RPMI8226 (cell line): ENCODE data around the gene NAA40.

Experiments used
- DNase-seq: peaks from one replicate; pipeline ENCODE4 v3.0.0-alpha.2; 2015

The NAA40 gene

DNA sequence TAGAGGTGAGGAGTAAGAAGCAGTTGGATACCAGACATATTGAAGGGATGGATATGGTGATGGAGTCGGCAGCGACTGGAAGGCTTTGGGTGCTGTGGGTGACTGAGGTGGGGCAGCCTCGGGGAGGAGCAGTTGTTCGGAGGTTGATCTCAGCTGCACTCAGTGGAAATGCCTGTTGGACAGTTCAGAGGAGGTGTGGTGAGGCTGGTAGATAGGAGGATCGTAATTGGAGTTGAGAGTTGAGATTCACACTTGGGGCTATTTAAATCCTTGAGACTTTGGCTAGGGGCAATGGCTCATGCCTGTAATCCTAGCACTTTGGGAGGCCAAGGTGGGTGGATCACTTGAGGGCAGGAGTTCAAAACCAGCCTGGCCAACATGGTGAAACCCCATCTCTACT, 54.3 kb downstream of the NAA40 start:
- no peak for DNase-seq

DNA sequence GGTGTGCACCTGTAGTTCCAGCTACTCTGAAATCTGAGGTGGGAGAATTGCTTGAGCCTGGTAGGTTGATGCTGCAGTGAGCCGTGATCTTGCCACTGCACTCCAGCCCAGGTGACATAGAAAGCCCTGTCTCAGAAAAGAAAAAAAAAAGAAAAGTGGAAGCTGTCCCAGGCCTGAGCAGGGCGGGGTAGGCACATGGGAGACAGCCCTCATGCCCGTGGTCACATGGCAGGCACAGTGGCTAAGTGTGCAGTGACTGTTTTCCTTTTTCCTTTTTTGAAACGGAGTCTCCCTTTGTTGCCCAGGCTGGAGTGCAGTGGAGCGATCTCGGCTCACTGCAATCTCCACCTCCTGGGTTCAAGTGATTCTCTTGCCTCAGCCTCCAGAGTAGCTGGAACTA, 55.2 kb downstream of the NAA40 start:
- DNase-seq: no peak

- no peak for DNase-seq
Measured at GRCh38 chr11:63996512-63996911, 57.7 kb downstream of the NAA40 start.

DNA sequence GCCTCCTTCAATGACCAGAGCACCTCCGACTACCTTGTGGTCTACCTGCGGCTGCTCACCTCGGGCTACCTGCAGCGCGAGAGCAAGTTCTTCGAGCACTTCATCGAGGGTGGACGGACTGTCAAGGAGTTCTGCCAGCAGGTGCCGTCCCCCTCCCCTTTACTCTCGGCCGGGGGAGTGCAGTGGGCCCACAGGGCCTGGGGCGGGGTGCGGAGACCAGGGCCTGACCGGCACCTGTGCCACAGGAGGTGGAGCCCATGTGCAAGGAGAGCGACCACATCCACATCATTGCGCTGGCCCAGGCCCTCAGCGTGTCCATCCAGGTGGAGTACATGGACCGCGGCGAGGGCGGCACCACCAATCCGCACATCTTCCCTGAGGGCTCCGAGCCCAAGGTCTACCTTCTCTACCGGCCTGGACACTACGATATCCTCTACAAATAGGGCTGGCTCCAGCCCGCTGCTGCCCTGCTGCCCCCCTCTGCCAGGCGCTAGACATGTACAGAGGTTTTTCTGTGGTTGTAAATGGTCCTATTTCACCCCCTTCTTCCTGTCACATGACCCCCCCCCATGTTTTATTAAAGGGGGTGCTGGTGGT, 58.4 kb downstream of the NAA40 start:
- DNase-seq: no peak

- DNase-seq: no peak
Measured at GRCh38 chr11:63997801-63998337, 59.1 kb downstream of the NAA40 start.

DNA sequence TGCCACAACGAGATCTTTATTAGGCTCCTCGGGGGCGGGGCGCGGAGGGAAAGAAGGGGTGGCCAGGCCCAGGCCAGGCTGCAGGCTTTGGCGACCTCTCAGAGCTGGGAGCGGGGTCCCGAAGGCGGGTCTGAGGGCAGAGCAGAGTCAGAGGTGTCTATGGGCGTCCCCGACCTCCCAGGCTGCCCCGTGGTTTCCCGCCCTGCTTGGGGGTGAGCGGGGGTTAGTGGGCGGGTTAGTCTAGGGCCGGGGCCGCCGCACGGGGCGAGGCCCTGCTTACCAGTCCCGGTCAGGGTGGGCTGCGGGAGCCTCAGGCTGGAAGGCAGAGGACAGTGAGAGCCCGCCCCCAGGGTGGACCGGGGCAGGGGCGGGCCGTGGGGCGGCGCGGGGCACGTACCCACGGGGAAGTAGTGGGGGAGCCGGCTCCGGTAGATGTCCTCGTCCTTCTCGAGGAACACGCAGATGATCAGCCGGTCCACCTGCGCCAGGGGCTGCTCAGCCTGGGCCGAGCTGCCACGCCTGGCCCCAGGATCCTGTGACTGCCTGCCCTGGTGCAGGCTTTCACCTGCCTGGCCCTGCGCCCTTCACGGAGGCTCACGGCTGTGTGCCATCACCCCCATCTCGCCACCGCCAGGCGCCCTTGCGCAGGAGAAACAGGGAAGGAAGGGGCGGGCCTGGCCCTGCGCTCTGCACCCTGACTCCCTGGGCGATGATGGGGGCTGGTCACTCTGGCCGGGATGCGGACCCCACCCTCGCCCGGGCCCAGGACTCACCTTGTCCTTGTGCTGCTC, 60.0 kb downstream of the NAA40 start:
- DNase-seq: no peak

DNA sequence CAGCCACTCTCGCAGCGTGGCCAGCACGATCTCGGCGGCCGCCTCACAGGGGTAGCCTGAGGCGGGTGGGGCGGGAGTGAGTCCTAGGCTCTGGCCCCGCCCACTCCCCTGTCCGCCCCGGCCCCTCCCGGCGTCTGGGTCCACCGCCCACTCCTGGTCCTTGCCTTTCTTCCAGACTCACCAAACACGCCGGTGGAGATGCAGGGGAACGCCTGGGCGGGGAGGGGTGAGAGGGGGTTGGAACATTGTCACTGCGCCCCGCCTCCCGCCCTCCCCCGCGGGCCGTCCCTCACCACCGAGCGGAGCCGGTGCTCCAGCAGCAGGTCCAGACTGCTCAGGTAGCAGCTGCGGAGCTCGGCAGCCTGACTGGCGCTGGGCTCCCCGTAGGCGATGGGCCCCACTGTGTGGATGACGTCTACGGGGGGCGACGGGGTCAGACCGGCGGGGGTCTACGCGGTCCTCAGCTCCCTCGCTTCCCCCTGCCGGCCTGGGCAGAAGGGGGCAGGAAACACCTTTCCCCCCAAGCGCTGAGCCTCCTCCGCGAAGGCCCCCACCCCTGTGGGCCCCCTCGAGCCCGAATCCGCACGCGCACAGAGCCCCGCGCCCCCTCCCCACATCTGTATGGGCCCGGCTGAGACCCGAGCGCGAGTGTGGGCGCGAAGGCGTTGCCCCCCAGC, 60.7 kb downstream of the NAA40 start:
- no peak for DNase-seq

- no peak for DNase-seq
Measured at GRCh38 chr11:64000026-64000739, 61.4 kb downstream of the NAA40 start.

DNA sequence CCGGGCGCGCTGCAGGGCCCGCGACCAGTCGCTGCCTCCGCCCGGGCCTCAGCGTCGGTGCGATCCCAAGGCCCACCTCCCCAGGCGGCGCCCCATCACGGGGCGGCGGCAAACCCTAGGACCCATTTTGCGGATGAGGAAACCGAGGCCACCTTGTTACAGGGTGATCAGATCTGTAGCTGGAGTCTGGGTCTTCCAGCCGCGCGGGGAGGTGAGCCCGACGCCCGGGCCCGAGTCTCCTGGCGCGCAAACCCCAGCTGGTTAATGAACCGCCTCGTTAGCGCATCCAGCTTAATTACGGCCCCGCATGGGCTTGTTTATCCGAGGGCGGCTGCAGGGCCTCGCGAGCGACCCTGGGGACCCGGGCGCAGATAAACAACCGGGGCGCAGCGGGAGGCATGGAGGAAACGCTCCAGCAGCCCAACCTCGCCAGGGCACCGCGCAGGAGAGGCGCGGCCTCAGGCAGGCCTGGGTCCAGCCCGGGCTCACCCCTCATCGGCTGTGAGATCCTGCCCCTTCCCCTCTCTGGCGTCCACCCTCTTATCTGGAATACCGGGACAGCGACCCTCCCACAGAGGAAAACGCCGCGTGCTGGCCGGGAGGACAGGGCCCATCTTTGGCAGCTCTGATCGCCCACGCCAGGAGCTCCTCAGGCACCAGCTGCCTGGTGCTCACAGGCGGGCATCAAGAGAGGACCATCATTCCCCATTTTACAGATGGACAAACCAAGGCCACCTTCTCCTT, 62.1 kb downstream of the NAA40 start:
- DNase-seq: no peak

GRCh38 chr11:64001484-64002420, 63.0 kb downstream of the NAA40 start:
- no peak for DNase-seq

GRCh38 chr11:64003807-64004589, 65.2 kb downstream of the NAA40 start:
- DNase-seq: no peak

DNA sequence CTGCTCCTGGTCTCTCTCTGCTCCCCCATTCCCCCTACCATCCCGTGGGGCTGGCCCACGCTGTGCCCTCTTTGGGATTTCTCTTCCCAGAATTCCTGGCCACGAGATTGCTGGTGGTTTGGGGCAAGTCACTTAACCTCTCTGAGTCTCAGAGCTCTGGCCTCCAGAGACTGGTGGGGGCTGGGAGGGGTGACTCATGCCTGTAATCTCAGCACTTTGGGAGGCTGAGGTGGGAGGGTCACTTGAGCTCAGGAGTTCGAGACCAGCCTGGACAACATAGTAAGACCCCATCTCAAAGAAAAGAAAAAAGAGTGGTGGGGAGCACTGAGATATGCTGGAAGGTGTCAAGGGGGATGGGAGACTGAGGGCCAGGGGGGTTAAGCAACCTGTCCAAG, 65.8 kb downstream of the NAA40 start:
- DNase-seq: no peak

DNA sequence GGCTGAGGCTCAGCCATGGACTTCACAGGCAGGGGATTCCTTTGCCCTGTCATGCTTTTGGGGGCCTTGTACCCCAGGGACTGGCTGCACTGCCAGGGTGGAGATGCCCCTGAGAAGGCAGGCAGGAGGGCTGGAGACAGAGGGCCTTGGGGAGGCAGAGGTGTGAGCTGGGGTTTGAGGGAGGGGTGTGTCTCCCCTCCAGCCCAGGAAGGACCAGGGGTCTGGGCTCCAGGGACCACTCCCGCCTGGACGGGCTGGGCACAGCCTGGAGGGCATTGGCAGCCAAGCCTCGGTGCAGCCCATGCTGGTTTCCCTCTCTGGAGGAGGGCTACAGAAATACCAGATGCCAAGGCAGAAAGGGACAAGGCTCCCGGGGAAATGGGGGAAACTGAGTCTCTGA, 66.9 kb downstream of the NAA40 start:
- no peak for DNase-seq

DNA sequence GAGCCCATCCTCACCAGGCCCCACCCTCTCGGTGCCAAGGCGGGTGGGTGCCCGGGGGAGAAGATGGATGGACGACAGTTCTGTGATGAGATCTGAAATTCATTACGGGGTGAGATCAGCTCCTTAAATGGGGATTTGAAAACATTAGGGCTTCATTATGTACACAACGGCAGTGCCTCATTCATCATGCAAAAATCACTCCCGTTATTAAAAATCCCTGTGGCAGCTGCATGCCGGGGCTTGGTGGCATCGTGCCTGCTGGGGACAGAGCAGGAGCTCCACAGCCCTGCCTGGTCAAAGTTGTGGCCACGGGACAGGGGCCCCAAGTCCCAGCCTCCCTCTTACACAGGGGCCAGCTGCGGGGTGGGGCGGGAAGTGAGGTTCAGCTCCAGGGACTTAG, 67.6 kb downstream of the NAA40 start:
- DNase-seq: no peak
